Kidney (tissue), 14 donors: ENCODE measurements around the gene DHX16. TPM values are rescaled to one million over a fixed set of nuclear protein-coding genes. Genes with fewer than 3 reads are reported as not detected.
"Not testable (repeated sequence)": the region's sequence is repeated elsewhere in the genome, so short reads cannot be mapped to it uniquely, and the experiment has no call there.

Experiments
- DNase-seq, 5 donors: peaks; one replicate each; pipeline ENCODE4 v3.0.0-alpha.2; 2013 to 2020
- FAIRE-seq: peaks from 2 replicates; lab custom pipeline; 2012; peaks lifted over from hg19 to GRCh38; lab: Jason Lieb, UNC
- H3K27ac ChIP-seq, 2 donors: one replicate each; pipeline ENCODE4 v1.7.0; 2013; ENCODE audit warnings: low read depth in 2 of 2, low read length in 2 of 2, inconsistent platforms in 1 of 2
- H3K27me3 ChIP-seq: one replicate; pipeline ENCODE4 v1.7.1; 2013; ENCODE audit warnings: low read length, inconsistent platforms; ENCODE audit not compliant: control insufficient read depth, insufficient read depth
- H3K36me3 ChIP-seq, 3 donors: one replicate each; pipeline versions ENCODE4 v1.7.0 to v1.7.1; 2013; ENCODE audit warnings: low read length in 3 of 3, control low read depth in 1 of 3, inconsistent platforms in 1 of 3; ENCODE audit not compliant: insufficient read depth in 3 of 3, control insufficient read depth in 2 of 3
- H3K4me1 ChIP-seq, 3 donors: one replicate each; pipeline versions ENCODE4 v1.7.0 to v1.7.1; 2013; ENCODE audit warnings: low read length in 3 of 3, inconsistent platforms in 1 of 3, low read depth in 1 of 3; ENCODE audit not compliant: control insufficient read depth in 2 of 3, insufficient read depth in 2 of 3
- H3K4me3 ChIP-seq, 3 donors: one replicate each; pipeline versions ENCODE4 v1.7.0 to v1.8.1; 2013; ENCODE audit warnings: low read length in 3 of 3, control low read depth in 1 of 3, inconsistent platforms in 1 of 3
- H3K9ac ChIP-seq, 3 donors: one replicate each; pipeline versions ENCODE4 v1.7.0 to v1.7.1; 2013; ENCODE audit warnings: low read length in 3 of 3, control low read depth in 1 of 3, inconsistent platforms in 1 of 3
- H3K9me3 ChIP-seq, 3 donors: one replicate each; pipeline versions ENCODE4 v1.7.0 to v1.7.1; 2013; ENCODE audit warnings: low read length in 3 of 3, control low read depth in 1 of 3, inconsistent platforms in 1 of 3; ENCODE audit not compliant: control insufficient read depth in 2 of 3, insufficient read depth in 1 of 3
- CTCF ChIP-seq: IDR thresholded peaks from 3 replicates; pipeline ENCODE4 v1.5.1; 2012; ENCODE audit warnings: mild to moderate bottlenecking, moderate library complexity, borderline replicate concordance; ENCODE audit not compliant: insufficient read depth; ENCODE audit errors: extremely low read depth
- intact Hi-C: fragments of 100-400 bp; cut with DNase I; formaldehyde crosslinking; loops from one replicate; pipeline ENCODE4 v1.11.1; 2022
- polyA plus RNA-seq: library from polyadenylated mRNA; stranded (reverse); fragments of 350-450 nt; fragmentation: Illumina TruSeq; extraction: RNeasy Lipid Tissue Mini Kit (QIAGEN cat#74804); gene quantifications from one replicate; pipeline ENCODE4 v1.2.3, GENCODE V29; 2014; ENCODE audit warnings: low read depth, low replicate concordance; ENCODE audit not compliant: insufficient read depth
- total RNA-seq: library from RNA; stranded (reverse); fragmentation: NEBNext Ultra II Directional; extraction: Animal tissue kit (Norgen Biotek cat#: 25700); gene quantifications from one replicate; pipeline ENCODE4 v1.2.1, GENCODE V29; 2021
- donor health status: control.
- donor health status: control.
- donor health status: control.
- donor health status: control.
- donor health status: control.
- donor health status: DM: yes; HTN: yes; CAD: no.
- donor health status: Normal renal cell carcinoma (clear cell type).

Gene DHX16
- total and polyA plus RNA-seq, 2 donors from 2014 or later: 26.7 to 30.5 TPM

- no peak for FAIRE-seq
- DNase-seq: no peak
- Histone ChIP-seq H3K4me1 (no peaks in the 10 kb centered on the region), H3K4me3 (no peak overlapping the region), H3K27me3 (no peaks in the 10 kb centered on the region), H3K27ac (no peak overlapping the region), H3K9ac (no peak overlapping the region), H3K9me3 (no peaks in the 10 kb centered on the region), H3K36me3 (peaks cover 9 to 61% (median 40%) of the 10 kb centered on the region in 3 donors)
- intact Hi-C loops: no loop called here
- TF ChIP-seq CTCF: no peak
These were observed 7.6 kb downstream of the DHX16 start for GRCh38 chr6:30664994-30665767.

- intact Hi-C loops, H3K9ac ChIP-seq, FAIRE-seq, H3K9me3 ChIP-seq, H3K4me3 ChIP-seq, H3K4me1 ChIP-seq, H3K27me3 ChIP-seq, DNase-seq, H3K27ac ChIP-seq: not testable (repeated sequence)
- H3K36me3 ChIP-seq: peaks cover 15 to 74% (median 61%) of the 10 kb centered on the region in 3 donors
These were observed 14.9 kb downstream of the DHX16 start for GRCh38 chr6:30657922-30658321.

GRCh38 chr6:30657454-30657853 lies 15.4 kb downstream of the DHX16 start:
- H3K27me3 ChIP-seq: no peaks in the 10 kb centered on the region
- H3K27ac ChIP-seq: no peak overlapping the region
- DNase-seq (peak in 3 of 5 donors; percentile 62 to 80 (median 75)), FAIRE-seq (no peak)
- intact Hi-C loops: no loop called here
- no peak for TF ChIP-seq CTCF
- H3K4me1 ChIP-seq: no peaks in the 10 kb centered on the region
- no peak overlapping the region for H3K9ac ChIP-seq
- H3K4me3 ChIP-seq: no peak overlapping the region
- peaks cover 15 to 73% (median 61%) of the 10 kb centered on the region in 3 donors for H3K36me3 ChIP-seq
- H3K9me3 ChIP-seq: no peaks in the 10 kb centered on the region

- no peak overlapping the region for H3K27ac ChIP-seq
- DNase-seq (no peak), FAIRE-seq (no peak)
- no peaks in the 10 kb centered on the region for H3K4me1 ChIP-seq
- no peak for TF ChIP-seq CTCF
- peaks cover 13 to 73% (median 59%) of the 10 kb centered on the region in 3 donors for H3K36me3 ChIP-seq
- H3K4me3 ChIP-seq: no peak overlapping the region
- H3K27me3 ChIP-seq: no peaks in the 10 kb centered on the region
- intact Hi-C loops: no loop called here
- H3K9me3 ChIP-seq: no peaks in the 10 kb centered on the region
- no peak overlapping the region for H3K9ac ChIP-seq
These were observed 16.3 kb downstream of the DHX16 start for GRCh38 chr6:30656513-30656912.
